Measurements from ENCODE around the gene CADM1.

CADM1 gene

GRCh38 chr11:115377882-115378296 lies 126.3 kb downstream of the CADM1 start:
- DNase-seq, result no peak
- no peak for TF ChIP-seq POLR2A (IDR thresholded peaks at IDR 0.05; ENCODE audit: low read length)
- no peak for TF ChIP-seq GATA1 (IDR thresholded peaks at IDR 0.05; ENCODE audit: low read depth, low read length)

GRCh38 chr11:115368616-115369015 lies 135.6 kb downstream of the CADM1 start:
- DNase-seq, result no peak
- TF ChIP-seq GATA1 (IDR thresholded peaks at IDR 0.05; ENCODE audit: low read depth, low read length) (no peak), POLR2A (IDR thresholded peaks at IDR 0.05; ENCODE audit: low read length) (no peak)

- TF ChIP-seq GATA1 (IDR thresholded peaks at IDR 0.05; ENCODE audit: low read depth, low read length) (no peak), POLR2A (IDR thresholded peaks at IDR 0.05; ENCODE audit: low read length) (no peak)
- no peak for DNase-seq
These were observed 137.4 kb downstream of the CADM1 start for GRCh38 chr11:115366826-115367225.

GRCh38 chr11:115365907-115366306 lies 138.3 kb downstream of the CADM1 start:
- TF ChIP-seq GATA1 (IDR thresholded peaks at IDR 0.05; ENCODE audit: low read depth, low read length) (no peak), POLR2A (IDR thresholded peaks at IDR 0.05; ENCODE audit: low read length) (no peak)
- no peak for DNase-seq

GRCh38 chr11:115364896-115365295 lies 139.3 kb downstream of the CADM1 start:
- no peak for DNase-seq
- TF ChIP-seq POLR2A (IDR thresholded peaks at IDR 0.05; ENCODE audit: low read length) (no peak), GATA1 (IDR thresholded peaks at IDR 0.05; ENCODE audit: low read depth, low read length) (no peak)

GRCh38 chr11:115363921-115364320 lies 140.3 kb downstream of the CADM1 start:
- TF ChIP-seq POLR2A (IDR thresholded peaks at IDR 0.05; ENCODE audit: low read length), result no peak
- TF ChIP-seq GATA1 (IDR thresholded peaks at IDR 0.05; ENCODE audit: low read depth, low read length), result no peak
- DNase-seq, result no peak

- TF ChIP-seq POLR2A (IDR thresholded peaks at IDR 0.05; ENCODE audit: low read length) (no peak), GATA1 (IDR thresholded peaks at IDR 0.05; ENCODE audit: low read depth, low read length) (no peak)
- no peak for DNase-seq
These were observed 140.8 kb downstream of the CADM1 start for GRCh38 chr11:115363426-115363825.

- DNase-seq, result no peak
- TF ChIP-seq GATA1 (IDR thresholded peaks at IDR 0.05; ENCODE audit: low read depth, low read length) (no peak), POLR2A (IDR thresholded peaks at IDR 0.05; ENCODE audit: low read length) (no peak)
These were observed 141.2 kb downstream of the CADM1 start for GRCh38 chr11:115362997-115363396.

- DNase-seq, result no peak
- no peak for TF ChIP-seq GATA1 (IDR thresholded peaks at IDR 0.05; ENCODE audit: low read depth, low read length)
- TF ChIP-seq POLR2A (IDR thresholded peaks at IDR 0.05; ENCODE audit: low read length), result no peak
These were observed 143.2 kb downstream of the CADM1 start for GRCh38 chr11:115361025-115361424.

- TF ChIP-seq POLR2A (IDR thresholded peaks at IDR 0.05; ENCODE audit: low read length) (no peak), GATA1 (IDR thresholded peaks at IDR 0.05; ENCODE audit: low read depth, low read length) (no peak)
- no peak for DNase-seq
These were observed 143.9 kb downstream of the CADM1 start for GRCh38 chr11:115360186-115360824.

- no peak for TF ChIP-seq POLR2A (IDR thresholded peaks at IDR 0.05; ENCODE audit: low read length)
- no peak for TF ChIP-seq GATA1 (IDR thresholded peaks at IDR 0.05; ENCODE audit: low read depth, low read length)
- DNase-seq, result no peak
These were observed 147.1 kb downstream of the CADM1 start for GRCh38 chr11:115357066-115357465.

GRCh38 chr11:115352805-115353485 lies 151.3 kb downstream of the CADM1 start:
- TF ChIP-seq POLR2A (IDR thresholded peaks at IDR 0.05; ENCODE audit: low read length) (no peak), GATA1 (IDR thresholded peaks at IDR 0.05; ENCODE audit: low read depth, low read length) (no peak)
- no peak for DNase-seq

- DNase-seq, result no peak
- TF ChIP-seq POLR2A (IDR thresholded peaks at IDR 0.05; ENCODE audit: low read length), result no peak
- no peak for TF ChIP-seq GATA1 (IDR thresholded peaks at IDR 0.05; ENCODE audit: low read depth, low read length)
These were observed 154.7 kb downstream of the CADM1 start for GRCh38 chr11:115349335-115350017.

- TF ChIP-seq POLR2A (IDR thresholded peaks at IDR 0.05; ENCODE audit: low read length) (no peak), GATA1 (IDR thresholded peaks at IDR 0.05; ENCODE audit: low read depth, low read length) (no peak)
- no peak for DNase-seq
These were observed 155.8 kb downstream of the CADM1 start for GRCh38 chr11:115348416-115348815.
